Stimulated activated CD4-positive, alpha-beta T cell treated with anti-CD3 and anti-CD28 coated beads, Interleukin-15, amount 100 ng/mL, for 24 hours (primary cell): ENCODE measurements around the gene RHOBTB1.
"Not testable (repeated sequence)": the region's sequence is repeated elsewhere in the genome, so short reads cannot be mapped to it uniquely, and the experiment has no call there.

ENCODE experiments used
- DNase-seq: peaks from one replicate; pipeline ENCODE4 v3.0.0-alpha.2; 2020

RHOBTB1 gene

GRCh38 chr10:60944058-60944909, at the start of gene RHOBTB1:
Gene RHOBTB1 (minus strand): TSS chr10:60944185. CDS start chr10:60911542, 32,643 bp downstream.
- DNase-seq: peak; percentile 45

- DNase-seq: no peak
Observed at GRCh38 chr10:60992636-60993035, 48.7 kb upstream of the RHOBTB1 start.

- DNase-seq: no peak
Observed at GRCh38 chr10:60990663-60991062, 46.7 kb upstream of the RHOBTB1 start.

- no peak for DNase-seq
Observed at GRCh38 chr10:60989400-60989876, 45.5 kb upstream of the RHOBTB1 start.

GRCh38 chr10:60986791-60987190, 42.8 kb upstream of the RHOBTB1 start:
- DNase-seq: no peak

GRCh38 chr10:60985951-60986350, 42.0 kb upstream of the RHOBTB1 start:
- DNase-seq: no peak

- no peak for DNase-seq
Observed at GRCh38 chr10:60980997-60981396, 37.0 kb upstream of the RHOBTB1 start.

- no peak for DNase-seq
Observed at GRCh38 chr10:60979667-60980104, 35.7 kb upstream of the RHOBTB1 start.

GRCh38 chr10:60978287-60979115, 34.5 kb upstream of the RHOBTB1 start:
- DNase-seq: no peak

GRCh38 chr10:60977161-60978122, 33.5 kb upstream of the RHOBTB1 start:
- DNase-seq: no peak

- DNase-seq: no peak
Observed at GRCh38 chr10:60976687-60977086, 32.7 kb upstream of the RHOBTB1 start.

- no peak for DNase-seq
Observed at GRCh38 chr10:60975716-60976115, 31.7 kb upstream of the RHOBTB1 start.

- no peak for DNase-seq
Observed at GRCh38 chr10:60974463-60975149, 30.6 kb upstream of the RHOBTB1 start.

- no peak for DNase-seq
Observed at GRCh38 chr10:60973086-60973485, 29.1 kb upstream of the RHOBTB1 start.

GRCh38 chr10:60972181-60972580, 28.2 kb upstream of the RHOBTB1 start:
- DNase-seq: not testable (repeated sequence)

- no peak for DNase-seq
Observed at GRCh38 chr10:60970526-60970925, 26.5 kb upstream of the RHOBTB1 start.

GRCh38 chr10:60968504-60968903, 24.5 kb upstream of the RHOBTB1 start:
- no peak for DNase-seq

GRCh38 chr10:60967854-60968484, 24.0 kb upstream of the RHOBTB1 start:
- DNase-seq: peak; percentile 50

GRCh38 chr10:60967260-60967659, 23.3 kb upstream of the RHOBTB1 start:
- DNase-seq: no peak

- no peak for DNase-seq
Observed at GRCh38 chr10:60965696-60966095, 21.7 kb upstream of the RHOBTB1 start.
